SK-N-SH (cell line): Measurements from ENCODE around the gene PBX4. TPM values are rescaled to one million over a fixed set of nuclear protein-coding genes. Genes with fewer than 3 reads are reported as not detected.

Experiments used
- CTCF ChIA-PET: fragments of 300-600, 350-600 bp; formaldehyde crosslinking; extraction: SDS; loops from one replicate; lab custom pipeline; 2021; lab: Yijun Ruan, JAX
- POLR2A ChIA-PET: fragments of 350-600 bp; sonication (Branson Sonifier 250); formaldehyde crosslinking; extraction: SDS; loops from one replicate; lab custom pipeline; 2020; ENCODE audit warnings: antibody characterized with exemption, inconsistent platforms; lab: Yijun Ruan, JAX
- DNase-seq: peaks from one replicate; pipeline ENCODE4 v3.0.0; 2012
- H2AFZ ChIP-seq: fragments of 200-600 bp; sonication (generic); 2 replicates; pipeline ENCODE4 v1.8.1; 2016; ENCODE audit warnings: antibody characterized with exemption, mild to moderate bottlenecking, low read depth
- H3F3A ChIP-seq: fragments of 200-600 bp; sonication (generic); replicated peaks from 2 replicates; pipeline ENCODE3; 2016; ENCODE audit warnings: antibody characterized with exemption, mild to moderate bottlenecking; ENCODE audit not compliant: insufficient read depth
- H3K27ac ChIP-seq, 2 experiments: fragments of 200-500 bp in 1 of 2; fragments of 200-600 bp in 1 of 2; sonication (Bioruptor generic) in 1 of 2; sonication (generic), shearing (Covaris generic) in 1 of 2; 2 replicates each; pipeline versions ENCODE4 v1.5.1 to v1.6.1; 2014 to 2016; ENCODE audit warnings: low read depth in 2 of 2, inconsistent platforms in 1 of 2, low read length in 1 of 2, mild to moderate bottlenecking in 1 of 2, mixed read lengths in 1 of 2
- H3K27me3 ChIP-seq: fragments of 200-600 bp; sonication (generic), shearing (Covaris generic); 2 replicates; pipeline ENCODE4 v1.6.1; 2016; ENCODE audit warnings: mixed run types; ENCODE audit not compliant: insufficient read depth
- H3K36me3 ChIP-seq, 2 experiments: fragments of 200-500 bp in 1 of 2; fragments of 200-600 bp in 1 of 2; sonication (Bioruptor generic) in 1 of 2; sonication (generic) in 1 of 2; replicated peaks in 1 of 2; 2 replicates each; pipeline versions ENCODE3 to v1.5.1; 2014 to 2016; ENCODE audit warnings: low read length in 1 of 2, mild to moderate bottlenecking in 1 of 2; ENCODE audit not compliant: insufficient read depth in 2 of 2, control insufficient read depth in 1 of 2
- H3K4me1 ChIP-seq, 2 experiments: fragments of 200-500 bp in 1 of 2; fragments of 200-600 bp in 1 of 2; sonication (Bioruptor generic) in 1 of 2; sonication (generic), shearing (Covaris generic) in 1 of 2; 2 replicates each; pipeline versions ENCODE4 v1.5.1 to v1.6.1; 2014 to 2016; ENCODE audit warnings: low read depth in 1 of 2, low read length in 1 of 2, mixed run types in 1 of 2; ENCODE audit not compliant: insufficient read depth in 2 of 2, control insufficient read depth in 1 of 2
- H3K4me2 ChIP-seq: fragments of 200-600 bp; sonication (generic), shearing (Covaris generic); 2 replicates; pipeline ENCODE4 v1.6.1; 2017; ENCODE audit warnings: mixed run types
- H3K4me3 ChIP-seq, 2 experiments: fragments of 200-500 bp in 1 of 2; fragments of 200-600 bp in 1 of 2; sonication (Bioruptor generic) in 1 of 2; sonication (generic), shearing (Covaris generic) in 1 of 2; 2 replicates each; pipeline versions ENCODE4 v1.5.1 to v1.8.1; 2014 to 2016; ENCODE audit warnings: low read depth in 2 of 2, inconsistent platforms in 1 of 2, low read length in 1 of 2, mild to moderate bottlenecking in 1 of 2, mixed read lengths in 1 of 2, moderate library complexity in 1 of 2
- H3K79me2 ChIP-seq: fragments of 200-600 bp; sonication (generic); 2 replicates; pipeline ENCODE4 v1.8.1; 2017; ENCODE audit warnings: mild to moderate bottlenecking; ENCODE audit not compliant: insufficient read depth
- H3K9ac ChIP-seq: fragments of 200-600 bp; sonication (generic); 2 replicates; pipeline ENCODE4 v1.6.1; 2017; ENCODE audit warnings: mixed run types
- H3K9me2 ChIP-seq: fragments of 200-600 bp; sonication (generic); 2 replicates; pipeline ENCODE4 v1.6.1; 2017; ENCODE audit warnings: mixed run types
- H3K9me3 ChIP-seq: fragments of 200-600 bp; sonication (generic); 2 replicates; pipeline ENCODE4 v1.6.1; 2017; ENCODE audit warnings: mixed run types, mild to moderate bottlenecking, moderate library complexity
- H4K20me1 ChIP-seq: fragments of 200-600 bp; sonication (generic); 2 replicates; pipeline ENCODE4 v1.6.1; 2017; ENCODE audit warnings: mild to moderate bottlenecking, mixed run types; ENCODE audit not compliant: insufficient read depth
- CHD2 ChIP-seq: fragments of 150-350 bp; IDR thresholded peaks from 2 replicates; pipeline ENCODE4 v1.6.1; 2018; ENCODE audit warnings: low read length; ENCODE audit not compliant: partially characterized antibody
- ELF1 ChIP-seq: IDR thresholded peaks from 2 replicates; pipeline ENCODE4 v1.4.0; 2012
- EP300 ChIP-seq, 2 experiments: IDR thresholded peaks; 2 replicates each; pipeline versions ENCODE4 v1.4.0 to v1.6.1; 2012; ENCODE audit warnings: borderline replicate concordance in 1 of 2, low read depth in 1 of 2, low read length in 1 of 2
- FOSL2 ChIP-seq: IDR thresholded peaks from 2 replicates; pipeline ENCODE4 v1.4.0; 2012; ENCODE audit warnings: low read depth, mild to moderate bottlenecking, moderate library complexity, borderline replicate concordance
- FOXJ3 ChIP-seq: sonication (generic); formaldehyde crosslinking; IDR thresholded peaks from 2 replicates; pipeline ENCODE4 v1.5.1; 2020; ENCODE audit warnings: mild to moderate bottlenecking, missing genetic modification reagents
- GATA2 ChIP-seq: sonication (generic); formaldehyde crosslinking; IDR thresholded peaks from 2 replicates; pipeline ENCODE4 v1.5.0; 2020; ENCODE audit warnings: mild to moderate bottlenecking, missing genetic modification reagents
- MEF2A ChIP-seq: IDR thresholded peaks from 2 replicates; pipeline ENCODE4 v1.4.0; 2012; ENCODE audit warnings: low read depth, borderline replicate concordance
- MXI1 ChIP-seq: IDR thresholded peaks from 2 replicates; pipeline ENCODE4 v1.6.1; 2012; ENCODE audit warnings: mild to moderate bottlenecking, low read depth, low read length, improper control_type of control experiment
- NRF1 ChIP-seq: IDR thresholded peaks from 2 replicates; pipeline ENCODE4 v1.6.1; 2012; ENCODE audit warnings: low read depth, mild to moderate bottlenecking, low read length
- RCOR1 ChIP-seq: fragments of 150-350 bp; IDR thresholded peaks from 2 replicates; pipeline ENCODE4 v1.6.1; 2017; ENCODE audit warnings: antibody characterized with exemption, low read length
- RFX5 ChIP-seq: IDR thresholded peaks from 2 replicates; pipeline ENCODE4 v1.6.1; 2012; ENCODE audit warnings: mild to moderate bottlenecking, improper control_type of control experiment, low read length
- TCF12 ChIP-seq: IDR thresholded peaks from 2 replicates; pipeline ENCODE4 v1.4.0; 2012
- TEAD4 ChIP-seq: IDR thresholded peaks from 2 replicates; pipeline ENCODE4 v1.4.0; 2012; ENCODE audit warnings: mild to moderate bottlenecking, borderline replicate concordance; ENCODE audit not compliant: insufficient read depth
- YY1 ChIP-seq: IDR thresholded peaks from 2 replicates; pipeline ENCODE4 v1.4.0; 2012; ENCODE audit warnings: low read depth, mild to moderate bottlenecking
- WGBS: methylation state at CpG from one replicate; pipeline ENCODE4 v1.1.6; 2017; ENCODE audit warnings: low lambda C conversion rate; 5-methylcytosine and 5-hydroxymethylcytosine counted together
- polyA plus RNA-seq, 3 experiments: library from polyadenylated mRNA; depleted of rRNA; stranded (reverse); fragments of >200 nt; gene quantifications; 2 replicates each; pipeline ENCODE4 v1.2.3, GENCODE V29; 2012
- TF ChIP-seq, protein P1 (sequence below): IDR thresholded peaks from 2 replicates; pipeline ENCODE4; 2012
- TF ChIP-seq, protein P2 (sequence below): IDR thresholded peaks from 2 replicates; pipeline ENCODE4 v1.4.0; 2012; ENCODE audit warnings: low read depth
- TF ChIP-seq, protein P3 (sequence below): IDR thresholded peaks from 2 replicates; pipeline ENCODE4 v1.4.0; 2012; ENCODE audit warnings: low read depth, borderline replicate concordance
- TF ChIP-seq, protein P4 (sequence below): IDR thresholded peaks from 2 replicates; pipeline ENCODE4 v1.4.0; 2012; ENCODE audit warnings: low read depth, borderline replicate concordance
- TF ChIP-seq, protein P5 (sequence below): fragments of 200-600 bp; sonication (generic); IDR thresholded peaks from 2 replicates; pipeline ENCODE4 v1.6.1; 2017; ENCODE audit warnings: antibody characterized with exemption, mild to moderate bottlenecking, moderate library complexity

Gene PBX4
- polyA plus RNA-seq, 1 of the 3 experiments (the other 2 are of a cell fraction), result 6.4 TPM

DNA sequence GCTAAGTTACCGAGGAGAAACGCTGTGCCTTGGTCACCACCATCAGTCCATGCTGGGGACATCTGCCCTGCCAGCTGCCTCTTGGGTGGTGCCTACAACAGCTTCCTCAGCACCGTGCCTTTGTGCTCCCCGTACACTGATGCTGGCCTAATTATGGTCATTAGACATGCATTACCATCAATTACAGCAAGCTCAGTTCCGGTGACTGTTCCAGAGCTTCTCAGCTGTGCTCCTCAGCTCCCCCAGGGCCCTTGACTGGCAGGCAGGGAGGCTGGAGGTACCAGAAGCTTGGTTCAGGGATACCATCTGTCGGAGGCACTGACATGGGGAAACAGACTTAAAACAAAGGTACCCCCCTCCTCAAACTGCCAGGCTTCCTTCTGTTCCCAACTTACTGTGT, 40.2 kb downstream of the PBX4 start:
- Histone ChIP-seq H3K27me3 (no peaks in the 10 kb centered on the region), H3K9ac (no peak overlapping the region), H3K79me2 (no peaks in the 10 kb centered on the region), H3K4me1 (peaks cover 0 to 6% of the 10 kb centered on the region in 2 experiments; a peak in 1 of 4 replicates), H4K20me1 (no peaks in the 10 kb centered on the region), H2AFZ (no peak overlapping the region), H3K9me2 (no peaks in the 10 kb centered on the region), H3K4me2 (no peak overlapping the region), H3K27ac (no peak overlapping the region; a peak in 1 of 4 replicates), H3K36me3 (no peaks in the 10 kb centered on the region), H3K4me3 (no peak overlapping the region), H3F3A (no peaks in the 10 kb centered on the region), H3K9me3 (no peaks in the 10 kb centered on the region)
- TF ChIP-seq CHD2, result no peak
- 0 out of 2 replicates have a peak, but pooled peaks have one; percentile 12 for TF ChIP-seq GATA2
- no peak for TF ChIP-seq NRF1
- CTCF ChIA-PET, result interaction anchor here (0.7 to 1.5 kb wide), 6 partner anchors 10 to 50 kb away, joined by 3 to 5 read pairs (median 3); partner anchors contain the start of gene LPAR2
- DNase-seq, result peak; percentile 62
- POLR2A ChIA-PET, result no interaction called here
- WGBS, result 95% methylated on average over 4 of the region's 6 CpGs

DNA sequence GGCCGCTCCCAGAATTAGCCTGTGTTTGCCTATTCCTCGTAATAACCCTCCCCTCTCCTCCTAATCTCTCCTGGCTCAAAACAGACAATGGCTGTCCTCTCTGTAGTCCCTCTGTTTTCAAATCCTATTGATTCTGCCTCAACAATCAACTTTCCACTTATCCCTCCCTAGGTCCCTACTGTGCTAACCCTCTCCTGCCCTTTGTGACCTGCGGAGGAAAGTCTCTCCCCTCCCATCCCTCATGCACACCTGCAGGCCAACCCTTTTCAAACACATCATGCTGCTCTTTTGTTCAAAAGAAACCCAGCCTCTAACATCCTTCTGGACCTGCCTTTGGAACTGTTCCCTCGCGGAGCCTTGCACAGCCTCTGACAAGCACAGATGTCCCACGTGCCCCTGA, 43.1 kb downstream of the PBX4 start:
- POLR2A ChIA-PET, result no interaction called here
- Histone ChIP-seq H3K27me3 (no peaks in the 10 kb centered on the region), H3K79me2 (no peaks in the 10 kb centered on the region), H3K4me3 (no peak overlapping the region), H3K36me3 (no peaks in the 10 kb centered on the region), H2AFZ (no peak overlapping the region), H3K9me2 (no peaks in the 10 kb centered on the region), H3K9ac (no peak overlapping the region), H3K9me3 (no peaks in the 10 kb centered on the region), H3K4me1 (peaks cover 0 to 6% of the 10 kb centered on the region in 2 experiments; a peak in 1 of 4 replicates), H3K27ac (no peak overlapping the region), H3K4me2 (no peak overlapping the region), H3F3A (no peaks in the 10 kb centered on the region), H4K20me1 (no peaks in the 10 kb centered on the region)
- WGBS, result 95% methylated on average over 6 of the region's 6 CpGs
- DNase-seq, result no peak
- CTCF ChIA-PET, result interaction anchor here (1.1 to 9.3 kb wide), 2 partner anchors 13 to 22 kb away, joined by 3 to 56 read pairs; no protein-coding TSS in a partner anchor
- TF ChIP-seq FOXJ3 (CRISPR knock-in tag) (no peak), MXI1 (no peak), YY1 (no peak), EP300 (IDR thresholded peaks at IDR 0.05; ENCODE audit: borderline replicate concordance in 1 of 2, low read depth in 1 of 2, low read length in 1 of 2) (no peak), NRF1 (no peak), TCF12 (no peak), RCOR1 (no peak), FOSL2 (no peak), RFX5 (no peak), GATA2 (no peak), TEAD4 (no peak), MEF2A (no peak), ELF1 (no peak)
- TF ChIP-seq, protein P1, sequence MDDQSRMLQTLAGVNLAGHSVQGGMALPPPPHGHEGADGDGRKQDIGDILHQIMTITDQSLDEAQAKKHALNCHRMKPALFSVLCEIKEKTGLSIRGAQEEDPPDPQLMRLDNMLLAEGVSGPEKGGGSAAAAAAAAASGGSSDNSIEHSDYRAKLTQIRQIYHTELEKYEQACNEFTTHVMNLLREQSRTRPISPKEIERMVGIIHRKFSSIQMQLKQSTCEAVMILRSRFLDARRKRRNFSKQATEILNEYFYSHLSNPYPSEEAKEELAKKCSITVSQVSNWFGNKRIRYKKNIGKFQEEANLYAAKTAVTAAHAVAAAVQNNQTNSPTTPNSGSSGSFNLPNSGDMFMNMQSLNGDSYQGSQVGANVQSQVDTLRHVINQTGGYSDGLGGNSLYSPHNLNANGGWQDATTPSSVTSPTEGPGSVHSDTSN, result no peak
- TF ChIP-seq, protein P2, sequence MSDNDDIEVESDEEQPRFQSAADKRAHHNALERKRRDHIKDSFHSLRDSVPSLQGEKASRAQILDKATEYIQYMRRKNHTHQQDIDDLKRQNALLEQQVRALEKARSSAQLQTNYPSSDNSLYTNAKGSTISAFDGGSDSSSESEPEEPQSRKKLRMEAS, result no peak
- TF ChIP-seq, protein P3, sequence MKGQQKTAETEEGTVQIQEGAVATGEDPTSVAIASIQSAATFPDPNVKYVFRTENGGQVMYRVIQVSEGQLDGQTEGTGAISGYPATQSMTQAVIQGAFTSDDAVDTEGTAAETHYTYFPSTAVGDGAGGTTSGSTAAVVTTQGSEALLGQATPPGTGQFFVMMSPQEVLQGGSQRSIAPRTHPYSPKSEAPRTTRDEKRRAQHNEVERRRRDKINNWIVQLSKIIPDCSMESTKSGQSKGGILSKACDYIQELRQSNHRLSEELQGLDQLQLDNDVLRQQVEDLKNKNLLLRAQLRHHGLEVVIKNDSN, result no peak
- TF ChIP-seq, protein P4, sequence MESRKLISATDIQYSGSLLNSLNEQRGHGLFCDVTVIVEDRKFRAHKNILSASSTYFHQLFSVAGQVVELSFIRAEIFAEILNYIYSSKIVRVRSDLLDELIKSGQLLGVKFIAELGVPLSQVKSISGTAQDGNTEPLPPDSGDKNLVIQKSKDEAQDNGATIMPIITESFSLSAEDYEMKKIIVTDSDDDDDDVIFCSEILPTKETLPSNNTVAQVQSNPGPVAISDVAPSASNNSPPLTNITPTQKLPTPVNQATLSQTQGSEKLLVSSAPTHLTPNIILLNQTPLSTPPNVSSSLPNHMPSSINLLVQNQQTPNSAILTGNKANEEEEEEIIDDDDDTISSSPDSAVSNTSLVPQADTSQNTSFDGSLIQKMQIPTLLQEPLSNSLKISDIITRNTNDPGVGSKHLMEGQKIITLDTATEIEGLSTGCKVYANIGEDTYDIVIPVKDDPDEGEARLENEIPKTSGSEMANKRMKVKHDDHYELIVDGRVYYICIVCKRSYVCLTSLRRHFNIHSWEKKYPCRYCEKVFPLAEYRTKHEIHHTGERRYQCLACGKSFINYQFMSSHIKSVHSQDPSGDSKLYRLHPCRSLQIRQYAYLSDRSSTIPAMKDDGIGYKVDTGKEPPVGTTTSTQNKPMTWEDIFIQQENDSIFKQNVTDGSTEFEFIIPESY, result no peak
- TF ChIP-seq, protein P5, sequence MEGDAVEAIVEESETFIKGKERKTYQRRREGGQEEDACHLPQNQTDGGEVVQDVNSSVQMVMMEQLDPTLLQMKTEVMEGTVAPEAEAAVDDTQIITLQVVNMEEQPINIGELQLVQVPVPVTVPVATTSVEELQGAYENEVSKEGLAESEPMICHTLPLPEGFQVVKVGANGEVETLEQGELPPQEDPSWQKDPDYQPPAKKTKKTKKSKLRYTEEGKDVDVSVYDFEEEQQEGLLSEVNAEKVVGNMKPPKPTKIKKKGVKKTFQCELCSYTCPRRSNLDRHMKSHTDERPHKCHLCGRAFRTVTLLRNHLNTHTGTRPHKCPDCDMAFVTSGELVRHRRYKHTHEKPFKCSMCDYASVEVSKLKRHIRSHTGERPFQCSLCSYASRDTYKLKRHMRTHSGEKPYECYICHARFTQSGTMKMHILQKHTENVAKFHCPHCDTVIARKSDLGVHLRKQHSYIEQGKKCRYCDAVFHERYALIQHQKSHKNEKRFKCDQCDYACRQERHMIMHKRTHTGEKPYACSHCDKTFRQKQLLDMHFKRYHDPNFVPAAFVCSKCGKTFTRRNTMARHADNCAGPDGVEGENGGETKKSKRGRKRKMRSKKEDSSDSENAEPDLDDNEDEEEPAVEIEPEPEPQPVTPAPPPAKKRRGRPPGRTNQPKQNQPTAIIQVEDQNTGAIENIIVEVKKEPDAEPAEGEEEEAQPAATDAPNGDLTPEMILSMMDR, result no peak
